Activated CD8-positive, alpha-beta T cell treated with anti-CD3 and anti-CD28 coated beads, Interleukin-2, amount 10 ng/mL, durations not matched to agents 7 days and 5 days (primary cell): Measurements from ENCODE around the gene BGN. TPM values are rescaled to one million over a fixed set of nuclear protein-coding genes. Genes with fewer than 3 reads are reported as not detected.

Source experiments
- ATAC-seq: fragments of 150-1000 bp; cut with Tn5 transposase; one replicate; pipeline ENCODE4 v1.10.0; 2021; ENCODE audit warnings: moderate library complexity
- CTCF ChIA-PET: fragments of 350-600 bp; sonication (Branson Sonifier 250); formaldehyde crosslinking; loops from one replicate; lab custom pipeline; 2021; ENCODE audit warnings: antibody characterized with exemption; lab: Charles Lee
- POLR2A ChIA-PET: fragments of 350-600 bp; sonication (Branson Sonifier 250); formaldehyde crosslinking; loops from one replicate; lab custom pipeline; 2021; ENCODE audit warnings: antibody characterized with exemption; lab: Charles Lee
- DNase-seq: peaks from one replicate; pipeline ENCODE4 v3.0.0-alpha.2; 2020
- H3K27ac Mint-ChIP-seq: one replicate; pipeline ENCODE4 v1.8.0; 2021; ENCODE audit warnings: mild to moderate bottlenecking, mixed read lengths
- H3K27me3 Mint-ChIP-seq: one replicate; pipeline ENCODE4 v1.8.0; 2021; ENCODE audit warnings: low read depth, mixed read lengths
- H3K36me3 Mint-ChIP-seq: one replicate; pipeline ENCODE4 v1.8.0; 2021; ENCODE audit warnings: low read depth, mixed read lengths
- H3K4me1 Mint-ChIP-seq: one replicate; pipeline ENCODE4 v1.8.0; 2021; ENCODE audit warnings: low read depth, mixed read lengths
- H3K4me3 Mint-ChIP-seq: one replicate; pipeline ENCODE4 v1.8.0; 2021; ENCODE audit warnings: mild to moderate bottlenecking, mixed read lengths
- H3K9me3 Mint-ChIP-seq: one replicate; pipeline ENCODE4 v1.8.0; 2022; ENCODE audit warnings: mixed read lengths; ENCODE audit not compliant: insufficient read depth
- total RNA-seq, 2 experiments: library from RNA; stranded (reverse); gene quantifications; one replicate each; pipeline ENCODE4 v1.2.3, GENCODE V29; 2021

Gene BGN
- total RNA-seq: not detected

GRCh38 chrX:153494541-153495361, at the start of gene BGN:
BGN (plus strand) TSS chrX:153494980; CDS start chrX:153504632, 9,652 bp downstream.
- Mint-ChIP-seq H3K9me3 (no peaks in the 10 kb centered on the region), H3K27ac (no peak within 1 kb of the TSS), H3K27me3 (peaks cover 3% of the 10 kb centered on the region), H3K4me3 (no peak within 1 kb of the TSS), H3K36me3 (no peaks in the 10 kb centered on the region), H3K4me1 (no peaks in the 10 kb centered on the region)
- POLR2A ChIA-PET: no interaction called here
- ATAC-seq (no peak), DNase-seq (no peak)
- CTCF ChIA-PET: no interaction called here

DNA sequence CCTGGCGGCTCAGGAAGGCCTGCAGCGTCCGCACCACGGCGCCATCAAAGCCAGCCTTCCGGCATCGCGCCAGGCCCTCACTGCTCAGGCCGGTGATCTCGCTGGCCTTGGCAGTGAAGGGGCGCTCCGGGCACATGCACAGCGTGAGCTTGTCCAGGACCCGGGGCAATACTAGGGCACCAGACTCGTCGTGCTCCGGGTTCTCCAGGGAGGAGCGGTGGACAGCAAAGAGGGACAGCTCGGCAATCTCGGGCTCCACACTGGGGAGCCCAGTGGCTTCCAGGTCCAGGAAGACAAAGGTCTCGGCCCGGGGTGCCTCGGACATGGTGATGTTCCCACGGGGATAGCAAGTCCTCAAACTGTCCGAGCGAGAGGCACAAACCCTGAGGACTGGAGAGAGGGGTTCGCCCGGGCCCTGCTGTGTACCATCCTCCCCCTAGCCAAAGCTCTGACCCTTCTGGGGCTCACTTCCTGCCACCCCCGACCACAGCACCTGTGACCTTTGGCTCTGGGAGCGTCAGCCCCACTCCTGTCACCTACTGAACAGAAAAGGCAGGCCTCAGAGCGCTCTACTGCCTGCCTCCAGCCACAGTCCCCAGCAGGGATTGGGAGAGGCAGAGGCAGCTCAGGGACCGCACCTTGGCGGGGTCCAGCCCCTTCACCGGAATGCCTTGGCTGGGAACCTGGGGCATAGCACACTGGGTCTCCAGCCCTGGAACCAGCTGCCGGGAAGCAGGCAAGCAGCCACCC, 49.5 kb upstream of the BGN start:
- Mint-ChIP-seq H3K4me1 (no peaks in the 10 kb centered on the region), H3K27me3 (no peaks in the 10 kb centered on the region), H3K9me3 (no peaks in the 10 kb centered on the region), H3K27ac (no peak overlapping the region), H3K36me3 (no peaks in the 10 kb centered on the region), H3K4me3 (no peak overlapping the region)
- ATAC-seq (no peak), DNase-seq (no peak)
- POLR2A ChIA-PET: no interaction called here
- CTCF ChIA-PET: no interaction called here

DNA sequence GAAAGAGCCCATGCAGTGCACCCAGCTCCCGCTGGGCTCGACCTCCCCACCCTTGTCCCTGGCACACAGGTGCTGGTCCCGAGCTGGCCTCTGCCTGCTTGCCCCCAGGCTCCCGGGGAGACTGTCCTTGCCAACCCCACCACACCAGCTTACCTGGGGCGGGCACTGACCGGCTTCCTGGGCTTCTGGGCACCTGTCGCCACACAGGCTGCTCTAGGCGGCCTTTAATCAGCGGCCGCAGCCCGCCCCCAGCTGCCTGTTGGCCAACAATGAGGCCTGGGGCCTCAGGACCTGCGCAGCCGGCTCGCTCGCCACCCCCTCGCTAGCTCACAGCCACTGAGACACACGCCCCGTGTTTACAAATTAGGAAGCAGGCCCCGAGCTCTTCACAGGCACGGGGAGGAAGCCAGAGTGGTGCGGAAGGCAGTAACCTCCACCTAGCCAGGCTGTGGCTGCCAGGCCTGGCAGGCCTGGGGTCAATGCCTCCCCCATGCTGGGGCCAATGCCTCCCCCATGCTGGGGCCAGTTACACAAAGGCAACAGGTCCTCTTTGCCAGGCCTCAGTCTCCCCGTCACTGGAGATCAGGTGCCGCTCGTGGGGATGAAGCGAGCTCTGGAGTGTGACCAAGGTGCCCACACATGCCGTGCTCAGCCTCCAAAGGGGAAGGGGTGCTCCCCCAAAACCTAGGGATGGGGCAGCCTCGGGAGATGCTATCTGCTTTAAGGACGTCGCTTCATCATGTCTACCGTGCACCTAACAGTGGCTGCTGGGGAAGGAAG, 48.7 kb upstream of the BGN start, which contains the start of gene TREX2:
Gene TREX2 (minus strand): TSS at position 201 of the 780 bp plus-strand sequence. CDS start 626 bp downstream, outside the sequence.
- Mint-ChIP-seq H3K36me3 (peaks cover 1% of the 10 kb centered on the region), H3K9me3 (no peaks in the 10 kb centered on the region), H3K27me3 (no peaks in the 10 kb centered on the region), H3K4me3 (no peak within 1 kb of the TSS), H3K27ac (no peak within 1 kb of the TSS), H3K4me1 (no peaks in the 10 kb centered on the region)
- POLR2A ChIA-PET: no interaction called here
- CTCF ChIA-PET: no interaction called here
- ATAC-seq (no peak), DNase-seq (no peak)

- Mint-ChIP-seq H3K36me3 (peaks cover 3% of the 10 kb centered on the region), H3K27ac (no peak overlapping the region), H3K9me3 (no peaks in the 10 kb centered on the region), H3K27me3 (no peaks in the 10 kb centered on the region), H3K4me3 (no peak overlapping the region), H3K4me1 (no peaks in the 10 kb centered on the region)
- ChIA-PET CTCF (no interaction called here), POLR2A (no interaction called here)
- DNase-seq (no peak), ATAC-seq (no peak)
Measured at GRCh38 chrX:153446636-153446936, 48.2 kb upstream of the BGN start.

DNA sequence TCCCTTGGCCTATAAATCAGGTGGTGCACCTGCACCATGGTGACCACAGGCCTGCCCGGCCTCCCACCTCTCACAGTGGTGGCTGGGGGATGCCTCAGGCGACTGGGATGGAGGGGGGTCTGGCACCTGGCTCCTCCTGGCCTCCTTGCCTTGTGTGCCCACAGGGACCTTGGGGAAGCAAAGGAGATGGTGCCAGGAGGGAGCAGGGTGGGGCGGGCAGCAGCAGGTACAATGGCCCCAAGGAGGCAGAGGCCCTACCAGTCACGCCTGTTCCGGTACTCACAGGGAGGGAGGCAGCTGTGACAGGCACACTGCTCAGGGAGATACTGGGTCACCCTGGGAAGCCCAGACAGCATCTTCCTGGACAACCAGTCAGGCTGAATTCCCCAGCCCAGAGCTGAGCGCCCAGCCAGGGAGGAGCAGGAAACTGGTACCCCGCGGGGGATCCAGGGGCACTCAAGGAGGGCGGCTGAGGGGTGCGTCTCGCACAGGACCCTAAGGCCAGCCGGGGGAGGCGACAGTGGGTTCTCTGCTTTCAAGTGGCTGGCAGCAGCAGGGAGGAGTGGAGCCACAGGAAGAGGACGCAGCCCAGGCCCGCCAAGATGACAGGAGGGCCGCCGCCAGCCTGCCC, 47.7 kb upstream of the BGN start:
- H3K4me3 Mint-ChIP-seq: no peak overlapping the region
- H3K27ac Mint-ChIP-seq: no peak overlapping the region
- H3K36me3 Mint-ChIP-seq: peaks cover 3% of the 10 kb centered on the region
- H3K4me1 Mint-ChIP-seq: no peaks in the 10 kb centered on the region
- no peaks in the 10 kb centered on the region for H3K27me3 Mint-ChIP-seq
- ATAC-seq (no peak), DNase-seq (no peak)
- ChIA-PET CTCF (no interaction called here), POLR2A (interaction anchor here (0.6 kb wide), 1 partner anchor 257 kb away, joined by 3 read pairs; no protein-coding TSS in a partner anchor)
- no peaks in the 10 kb centered on the region for H3K9me3 Mint-ChIP-seq

DNA sequence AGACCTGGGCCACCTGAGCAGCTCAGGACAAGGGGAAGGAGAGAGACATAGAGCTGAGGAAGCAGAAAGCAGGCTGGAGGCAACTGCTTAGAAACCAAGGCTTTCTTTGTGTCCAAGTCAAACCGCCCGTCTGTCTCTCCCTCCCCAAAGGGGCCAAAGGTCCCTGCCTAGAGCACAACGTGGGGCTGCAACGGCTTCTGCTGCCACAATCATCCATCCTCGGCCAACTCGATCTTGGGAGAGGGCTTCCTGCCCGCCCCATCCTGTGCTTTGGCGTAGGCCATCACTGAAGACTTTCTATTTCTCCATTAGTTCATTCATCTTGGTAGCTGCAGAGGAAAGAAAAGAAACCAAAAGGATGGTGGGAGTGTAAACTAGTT, 47.2 kb upstream of the BGN start:
- no peak for ATAC-seq
- H3K9me3 Mint-ChIP-seq: no peaks in the 10 kb centered on the region
- ChIA-PET CTCF (no interaction called here), POLR2A (interaction anchor here (0.6 kb wide), 1 partner anchor 258 kb away, joined by 3 read pairs; no protein-coding TSS in a partner anchor)
- H3K27ac Mint-ChIP-seq: no peak overlapping the region
- no peak for DNase-seq
- no peaks in the 10 kb centered on the region for H3K27me3 Mint-ChIP-seq
- H3K36me3 Mint-ChIP-seq: peaks cover 3% of the 10 kb centered on the region
- H3K4me1 Mint-ChIP-seq: no peaks in the 10 kb centered on the region
- no peak overlapping the region for H3K4me3 Mint-ChIP-seq

DNA sequence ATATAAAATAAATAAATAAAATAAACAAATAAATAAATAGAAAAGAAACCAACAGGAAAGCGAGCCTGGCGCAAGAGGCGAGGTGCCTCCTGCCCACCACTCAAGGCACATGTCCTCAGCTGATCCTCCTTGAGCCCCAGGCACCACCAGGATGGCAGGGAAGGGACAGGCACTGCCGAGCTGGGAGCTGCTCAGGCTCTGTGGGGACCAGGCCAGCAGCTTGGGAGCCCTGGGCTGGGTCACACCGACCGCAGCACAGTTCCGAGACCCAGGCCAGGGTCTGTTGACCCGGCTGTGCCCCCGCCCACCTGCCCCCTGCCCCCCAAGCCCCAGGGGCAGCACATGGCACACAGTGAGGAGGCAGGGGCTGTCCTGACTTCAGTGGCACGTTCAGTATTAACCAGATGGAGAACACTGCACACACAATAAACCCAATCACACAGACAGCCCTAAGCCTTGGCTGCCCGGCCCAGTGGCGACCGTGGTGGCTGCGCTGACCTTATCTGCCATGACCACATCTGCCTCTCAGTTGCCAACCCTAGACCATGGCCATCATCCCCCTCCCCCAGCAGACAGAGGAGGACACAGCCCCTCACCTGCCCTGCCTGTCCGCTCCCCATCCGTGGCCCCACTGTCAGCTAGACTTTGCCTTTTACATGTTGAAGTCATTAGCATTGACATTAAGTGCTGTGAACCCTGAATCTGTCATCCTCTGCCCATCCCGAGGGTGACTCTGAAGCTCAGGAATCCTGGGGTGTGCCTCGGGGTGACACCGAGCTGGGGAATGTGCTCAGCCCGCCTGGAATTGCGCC, 46.0 kb upstream of the BGN start:
- POLR2A ChIA-PET: no interaction called here
- Mint-ChIP-seq H3K27ac (no peak overlapping the region), H3K36me3 (peaks cover 3% of the 10 kb centered on the region), H3K27me3 (no peaks in the 10 kb centered on the region), H3K9me3 (no peaks in the 10 kb centered on the region), H3K4me3 (no peak overlapping the region), H3K4me1 (no peaks in the 10 kb centered on the region)
- ATAC-seq (no peak), DNase-seq (no peak)
- CTCF ChIA-PET: interaction anchor here (0.8 to 1.6 kb wide), 2 partner anchors 12 to 416 kb away, joined by 3 read pairs; no protein-coding TSS in a partner anchor

DNA sequence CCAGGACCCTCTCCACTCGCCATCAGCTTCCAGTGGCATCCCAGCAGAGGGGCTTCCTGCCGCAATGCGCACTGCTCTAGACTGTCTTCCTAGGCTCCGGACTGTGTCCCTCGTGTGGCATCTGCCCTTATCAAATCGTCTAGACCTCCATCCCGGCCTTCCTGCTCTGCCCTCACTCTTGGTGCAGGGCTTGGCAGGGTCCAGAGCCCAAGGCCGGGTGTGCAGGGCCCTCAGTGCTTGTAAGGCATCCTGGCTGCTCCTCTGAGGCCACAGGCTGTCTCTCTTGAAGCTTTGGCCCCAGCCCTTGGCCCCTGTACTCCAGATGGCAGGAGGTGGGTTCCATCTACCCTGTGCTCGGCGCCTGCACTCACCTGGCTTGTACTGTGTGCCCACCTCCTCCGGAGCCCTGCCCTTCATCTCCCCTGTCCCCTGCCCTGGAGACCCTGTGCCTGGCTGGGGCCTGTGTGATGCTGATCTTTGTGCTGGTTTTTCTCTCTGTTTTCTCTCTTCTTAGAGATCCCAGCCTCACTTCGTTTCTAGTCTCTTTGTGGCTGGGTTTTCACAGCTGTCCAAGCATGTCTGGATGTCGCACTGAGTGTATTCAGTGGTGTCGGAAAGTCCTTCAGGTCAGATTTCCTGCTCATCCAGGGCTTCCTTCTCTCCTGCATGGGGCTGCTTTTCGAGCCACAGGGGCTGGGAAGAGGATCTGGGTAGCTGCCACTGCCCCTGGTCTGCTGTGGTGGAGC, 45.2 kb upstream of the BGN start:
- no peak for DNase-seq
- ATAC-seq: no peak
- ChIA-PET CTCF (interaction anchor here (0.8 to 1.6 kb wide), 2 partner anchors 11 to 417 kb away, joined by 3 read pairs; no protein-coding TSS in a partner anchor), POLR2A (no interaction called here)
- H3K27me3 Mint-ChIP-seq: no peaks in the 10 kb centered on the region
- no peaks in the 10 kb centered on the region for H3K4me1 Mint-ChIP-seq
- H3K9me3 Mint-ChIP-seq: no peaks in the 10 kb centered on the region
- H3K36me3 Mint-ChIP-seq: peaks cover 6% of the 10 kb centered on the region
- no peak overlapping the region for H3K4me3 Mint-ChIP-seq
- H3K27ac Mint-ChIP-seq: no peak overlapping the region

- H3K4me1 Mint-ChIP-seq: no peaks in the 10 kb centered on the region
- H3K4me3 Mint-ChIP-seq: no peak overlapping the region
- H3K27ac Mint-ChIP-seq: no peak overlapping the region
- DNase-seq (no peak), ATAC-seq (no peak)
- no peaks in the 10 kb centered on the region for H3K9me3 Mint-ChIP-seq
- peaks cover 9% of the 10 kb centered on the region for H3K36me3 Mint-ChIP-seq
- ChIA-PET POLR2A (no interaction called here), CTCF (interaction anchor here (1.6 kb wide), 1 partner anchor 11 kb away, joined by 3 read pairs; no protein-coding TSS in a partner anchor)
- H3K27me3 Mint-ChIP-seq: no peaks in the 10 kb centered on the region
Measured at GRCh38 chrX:153450114-153450948, 44.4 kb upstream of the BGN start.

DNA sequence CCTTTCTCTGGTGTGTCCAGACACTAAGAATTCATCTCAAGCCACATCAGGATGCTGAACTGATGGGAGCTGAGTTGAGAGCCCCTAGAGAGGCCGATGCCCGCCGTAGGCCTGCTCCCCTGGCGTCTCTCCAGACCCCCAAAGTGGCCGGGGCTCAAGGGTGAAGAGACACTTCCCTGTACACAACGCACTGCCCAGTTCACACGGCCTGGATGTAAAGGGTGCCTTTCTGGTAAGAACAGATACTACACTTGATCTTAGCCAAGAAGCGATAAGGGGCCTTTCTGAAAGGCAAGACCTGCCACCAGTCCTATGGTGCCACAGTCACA, 43.9 kb upstream of the BGN start:
- H3K27ac Mint-ChIP-seq: no peak overlapping the region
- H3K36me3 Mint-ChIP-seq: peaks cover 9% of the 10 kb centered on the region
- ATAC-seq: no peak

More for the DNA sequence above, 43.9 kb upstream of the BGN start:
- DNase-seq: no peak
- Mint-ChIP-seq H3K4me3 (no peak overlapping the region), H3K9me3 (no peaks in the 10 kb centered on the region), H3K4me1 (no peaks in the 10 kb centered on the region), H3K27me3 (no peaks in the 10 kb centered on the region)
- ChIA-PET CTCF (no interaction called here), POLR2A (no interaction called here)
